ENCODE results near the gene DAPK2.

The DAPK2 gene

DNA sequence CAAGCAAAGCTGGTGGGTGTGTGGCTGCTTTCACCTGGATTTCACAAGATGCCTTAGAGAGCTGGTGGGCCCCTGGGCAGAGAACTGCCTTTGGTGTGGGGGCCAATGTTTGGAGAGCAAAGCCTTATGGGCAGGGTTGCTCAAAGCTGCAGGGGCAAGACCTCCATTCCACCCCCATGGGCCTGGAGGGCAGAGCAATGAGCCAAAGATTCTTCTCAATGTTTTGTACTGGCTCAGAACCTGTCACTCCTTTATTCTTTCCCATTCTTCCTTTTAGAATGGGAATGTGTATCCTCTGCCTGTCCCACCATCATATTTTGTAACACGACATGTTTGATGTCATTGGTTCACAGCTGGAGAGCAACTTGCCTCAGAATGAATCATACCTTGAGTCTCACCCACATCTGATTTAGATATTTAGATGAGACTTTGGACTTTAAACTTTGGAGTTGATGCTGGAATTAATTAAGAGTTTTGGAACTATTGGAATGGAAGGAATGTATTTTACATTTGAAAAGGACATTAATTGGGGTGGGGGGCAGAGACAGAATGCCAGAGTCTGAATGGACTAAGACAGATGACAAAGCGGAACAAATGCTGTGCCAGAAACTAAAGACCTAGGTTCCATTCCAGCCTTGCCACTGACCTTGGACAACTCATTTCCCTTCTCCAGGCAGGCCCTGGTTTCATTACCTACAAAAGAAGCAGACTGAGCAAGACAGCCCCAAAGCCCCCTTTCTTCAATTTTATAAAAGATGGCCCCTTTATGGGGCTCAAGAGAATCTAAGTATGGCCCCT lies 72.9 kb downstream of the DAPK2 start:
- H3K4me2 ChIP-seq = no peak overlapping the region
- no peak overlapping the region for H3K4me3 ChIP-seq (IDR thresholded peaks at IDR 0.05; ENCODE audit: insufficient read depth, low read depth, low read length)

DNA sequence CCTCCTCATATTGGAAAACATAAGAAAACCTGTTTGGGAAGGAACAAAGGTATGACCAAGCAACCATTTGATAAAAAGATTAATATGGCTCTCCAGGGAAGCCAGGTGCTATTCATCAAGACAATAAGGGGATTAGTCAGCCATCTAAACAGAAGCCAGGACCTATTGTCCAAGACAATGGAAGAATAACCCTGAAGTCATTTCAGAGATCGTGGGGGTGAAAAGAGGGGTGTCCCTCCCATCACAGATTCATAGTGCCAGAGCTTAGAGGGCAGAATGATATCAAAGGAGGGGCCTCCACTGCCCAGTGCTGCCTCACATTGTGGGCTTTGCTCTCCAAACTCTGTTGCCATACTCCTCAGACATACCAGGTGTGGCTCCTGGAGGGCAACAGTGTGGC lies 73.5 kb downstream of the DAPK2 start:
- Histone ChIP-seq H3K9ac (no peak overlapping the region), H3K4me1 (ENCODE audit: low read depth, poor library complexity, severe bottlenecking) (peaks cover 31% of the 10 kb centered on the region), H3K27me3 (ENCODE audit: insufficient read depth, low read depth) (no peaks in the 10 kb centered on the region), H3K79me2 (ENCODE audit: insufficient read depth, low read depth) (no peaks in the 10 kb centered on the region), H3K4me3 (IDR thresholded peaks at IDR 0.05; ENCODE audit: insufficient read depth, low read depth, low read length) (no peak overlapping the region), H3K4me2 (no peak overlapping the region), H3K36me3 (ENCODE audit: insufficient read depth) (no peaks in the 10 kb centered on the region), H2AFZ (ENCODE audit: low read depth) (no peak overlapping the region), H4K20me1 (ENCODE audit: insufficient read depth) (no peaks in the 10 kb centered on the region), H3K27ac (no peak overlapping the region)
- TF ChIP-seq, protein P1, sequence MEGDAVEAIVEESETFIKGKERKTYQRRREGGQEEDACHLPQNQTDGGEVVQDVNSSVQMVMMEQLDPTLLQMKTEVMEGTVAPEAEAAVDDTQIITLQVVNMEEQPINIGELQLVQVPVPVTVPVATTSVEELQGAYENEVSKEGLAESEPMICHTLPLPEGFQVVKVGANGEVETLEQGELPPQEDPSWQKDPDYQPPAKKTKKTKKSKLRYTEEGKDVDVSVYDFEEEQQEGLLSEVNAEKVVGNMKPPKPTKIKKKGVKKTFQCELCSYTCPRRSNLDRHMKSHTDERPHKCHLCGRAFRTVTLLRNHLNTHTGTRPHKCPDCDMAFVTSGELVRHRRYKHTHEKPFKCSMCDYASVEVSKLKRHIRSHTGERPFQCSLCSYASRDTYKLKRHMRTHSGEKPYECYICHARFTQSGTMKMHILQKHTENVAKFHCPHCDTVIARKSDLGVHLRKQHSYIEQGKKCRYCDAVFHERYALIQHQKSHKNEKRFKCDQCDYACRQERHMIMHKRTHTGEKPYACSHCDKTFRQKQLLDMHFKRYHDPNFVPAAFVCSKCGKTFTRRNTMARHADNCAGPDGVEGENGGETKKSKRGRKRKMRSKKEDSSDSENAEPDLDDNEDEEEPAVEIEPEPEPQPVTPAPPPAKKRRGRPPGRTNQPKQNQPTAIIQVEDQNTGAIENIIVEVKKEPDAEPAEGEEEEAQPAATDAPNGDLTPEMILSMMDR (conservative IDR thresholded peaks at IDR 0.05; ENCODE audit: low read depth, low read length) = no peak

More for the DNA sequence above, 72.9 kb downstream of the DAPK2 start:
- H2AFZ ChIP-seq (ENCODE audit: low read depth) = no peak overlapping the region
- no peaks in the 10 kb centered on the region for H3K27me3 ChIP-seq (ENCODE audit: insufficient read depth, low read depth)
- H3K27ac ChIP-seq = no peak overlapping the region
- no peaks in the 10 kb centered on the region for H3K79me2 ChIP-seq (ENCODE audit: insufficient read depth, low read depth)
- no peaks in the 10 kb centered on the region for H3K36me3 ChIP-seq (ENCODE audit: insufficient read depth)
- H4K20me1 ChIP-seq (ENCODE audit: insufficient read depth) = no peaks in the 10 kb centered on the region
- peaks cover 31% of the 10 kb centered on the region for H3K4me1 ChIP-seq (ENCODE audit: low read depth, poor library complexity, severe bottlenecking)
- no peak overlapping the region for H3K9ac ChIP-seq
- TF ChIP-seq, protein P1 (conservative IDR thresholded peaks at IDR 0.05; ENCODE audit: low read depth, low read length) = no peak

DNA sequence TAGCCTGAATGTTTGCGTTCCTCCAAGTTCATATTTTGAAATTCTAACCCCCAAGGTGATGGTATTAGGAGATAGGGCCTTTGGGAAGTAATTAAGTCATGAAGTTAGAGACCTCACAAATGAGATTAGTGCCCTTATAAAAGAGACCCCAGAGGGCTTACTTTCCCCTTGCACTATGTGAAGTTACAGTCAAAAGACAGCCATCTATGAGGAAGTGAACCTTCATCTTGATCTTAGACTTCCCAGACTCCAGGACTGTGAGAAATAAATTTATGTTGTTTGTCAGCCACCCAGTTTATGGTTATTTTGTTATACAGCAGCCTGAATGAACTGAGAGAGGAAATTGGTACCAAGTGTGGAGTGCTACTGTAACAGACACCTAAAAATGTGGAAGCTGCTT lies 74.4 kb downstream of the DAPK2 start:
- H3K36me3 ChIP-seq (ENCODE audit: insufficient read depth) = no peaks in the 10 kb centered on the region
- no peaks in the 10 kb centered on the region for H3K79me2 ChIP-seq (ENCODE audit: insufficient read depth, low read depth)
- H3K4me2 ChIP-seq = peak overlapping the region; percentile 88
- H3K27me3 ChIP-seq (ENCODE audit: insufficient read depth, low read depth) = no peaks in the 10 kb centered on the region
- H2AFZ ChIP-seq (ENCODE audit: low read depth) = peak overlapping the region; percentile 77
- H3K9ac ChIP-seq = peak overlapping the region; percentile 41; the same call in 1 of the 2 replicates
- H3K4me1 ChIP-seq (ENCODE audit: low read depth, poor library complexity, severe bottlenecking) = peaks cover 31% of the 10 kb centered on the region
- no peak overlapping the region for H3K4me3 ChIP-seq (IDR thresholded peaks at IDR 0.05; ENCODE audit: insufficient read depth, low read depth, low read length)
- TF ChIP-seq, protein P1 (conservative IDR thresholded peaks at IDR 0.05; ENCODE audit: low read depth, low read length) = no peak
- H3K27ac ChIP-seq = peak overlapping the region; percentile 88
- H4K20me1 ChIP-seq (ENCODE audit: insufficient read depth) = no peaks in the 10 kb centered on the region

DNA sequence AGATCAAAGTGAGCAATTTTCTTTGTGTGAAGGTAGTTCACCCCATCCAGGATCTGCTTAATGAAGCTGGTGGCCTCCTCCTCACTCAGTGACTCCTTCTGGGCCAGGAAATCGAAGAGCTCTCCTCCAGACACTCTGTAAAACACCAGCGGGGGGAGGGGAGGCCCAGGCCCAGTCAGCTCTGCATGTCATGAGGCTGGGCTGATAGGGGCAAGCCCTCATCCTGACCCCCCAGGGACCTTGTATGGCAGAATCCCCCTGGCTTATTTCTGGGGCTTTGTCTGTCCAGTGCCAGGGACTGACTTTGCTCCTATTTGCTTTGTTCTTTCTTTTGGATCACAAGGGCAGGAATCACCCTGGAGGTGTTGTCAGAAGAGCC lies 74.9 kb downstream of the DAPK2 start:
- Histone ChIP-seq H2AFZ (ENCODE audit: low read depth) (peak overlapping the region; percentile 77), H3K36me3 (ENCODE audit: insufficient read depth) (no peaks in the 10 kb centered on the region), H3K79me2 (ENCODE audit: insufficient read depth, low read depth) (no peaks in the 10 kb centered on the region), H3K9ac (peak overlapping the region; percentile 41; the same call in 1 of the 2 replicates), H3K27me3 (ENCODE audit: insufficient read depth, low read depth) (no peaks in the 10 kb centered on the region), H3K4me1 (ENCODE audit: low read depth, poor library complexity, severe bottlenecking) (peaks cover 31% of the 10 kb centered on the region), H3K4me2 (peak overlapping the region; percentile 88), H4K20me1 (ENCODE audit: insufficient read depth) (no peaks in the 10 kb centered on the region), H3K27ac (peak overlapping the region; percentile 88), H3K4me3 (IDR thresholded peaks at IDR 0.05; ENCODE audit: insufficient read depth, low read depth, low read length) (no peak overlapping the region)
- TF ChIP-seq, protein P1 (conservative IDR thresholded peaks at IDR 0.05; ENCODE audit: low read depth, low read length) = no peak

Data from KMS-11 (cell line).